ENCODE results near the gene EVC. TPM values are rescaled to one million over a fixed set of nuclear protein-coding genes. Genes with fewer than 3 reads are reported as not detected.
"Not testable (repeated sequence)": the region's sequence is repeated elsewhere in the genome, so short reads cannot be mapped to it uniquely, and the experiment has no call there.

Gene EVC
- total and polyA plus RNA-seq, 4 donors, result 2.9 to 40.8 (median 13.6) TPM

DNA sequence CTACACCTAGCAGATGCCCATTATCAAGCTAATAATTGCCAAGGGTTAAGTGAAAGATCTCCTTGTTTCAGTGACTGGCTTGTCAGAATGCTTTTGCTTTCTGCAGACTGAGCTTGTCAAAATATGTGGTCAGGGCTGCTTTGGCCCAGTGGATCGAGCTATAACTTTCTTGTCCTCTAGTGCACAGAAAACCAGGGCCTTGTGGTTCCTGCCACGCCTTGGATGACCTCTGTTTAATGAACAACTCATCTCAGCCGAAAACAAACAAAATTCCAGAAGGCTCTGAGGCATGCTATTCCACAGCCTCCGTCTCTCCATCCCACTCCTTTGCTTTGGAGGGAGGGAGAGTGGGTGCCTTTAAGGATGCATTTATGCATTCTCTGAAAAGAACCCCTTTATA, 11.3 kb downstream of the EVC start:
- Histone ChIP-seq H3K9ac (ENCODE audit: insufficient read depth in 1 of 2, low read length in 2 of 2) (no peak overlapping the region), H3K27ac (ENCODE audit: low read depth in 1 of 2, low read length in 1 of 2) (no peak overlapping the region), H3K36me3 (ENCODE audit: control insufficient read depth in 4 of 4, insufficient read depth in 4 of 4, low read length in 4 of 4) (peaks cover 0 to 33% (median 15%) of the 10 kb centered on the region in 4 donors), H3K4me1 (ENCODE audit: control insufficient read depth in 5 of 5, insufficient read depth in 5 of 5, low read length in 5 of 5) (peaks cover 0 to 4% (median 0%) of the 10 kb centered on the region in 5 donors), H3K27me3 (ENCODE audit: control insufficient read depth in 3 of 3, insufficient read depth in 3 of 3, low read length in 2 of 3) (no peaks in the 10 kb centered on the region), H3K9me3 (ENCODE audit: control insufficient read depth in 4 of 4, insufficient read depth in 3 of 4, low read length in 3 of 4) (peaks cover 0 to 3% (median 0%) of the 10 kb centered on the region in 4 donors), H3K4me3 (no peak overlapping the region)
- no peak for TF ChIP-seq CTCF (IDR thresholded peaks at IDR 0.05; ENCODE audit: control extremely low read depth, extremely low read depth)
- no peak for DNase-seq
- ATAC-seq (ENCODE audit: insufficient read depth, low FRiP score), result no peak
- 56 to 81% methylated on average over 4 of the region's 4 CpGs for WGBS, 2 donors

- ATAC-seq (ENCODE audit: insufficient read depth, low FRiP score), result no peak
- TF ChIP-seq CTCF (IDR thresholded peaks at IDR 0.05; ENCODE audit: control extremely low read depth, extremely low read depth), result no peak
- 92 to 97% methylated on average over 7 of the region's 7 CpGs for WGBS, 2 donors
- DNase-seq, result no peak
- Histone ChIP-seq H3K4me3 (no peak overlapping the region), H3K27ac (ENCODE audit: low read depth in 1 of 2, low read length in 1 of 2) (no peak overlapping the region), H3K4me1 (ENCODE audit: control insufficient read depth in 5 of 5, insufficient read depth in 5 of 5, low read length in 5 of 5) (peaks cover 0 to 4% (median 0%) of the 10 kb centered on the region in 5 donors), H3K9me3 (ENCODE audit: control insufficient read depth in 4 of 4, insufficient read depth in 3 of 4, low read length in 3 of 4) (peaks cover 0 to 3% (median 0%) of the 10 kb centered on the region in 4 donors), H3K36me3 (ENCODE audit: control insufficient read depth in 4 of 4, insufficient read depth in 4 of 4, low read length in 4 of 4) (peaks cover 0 to 37% (median 13%) of the 10 kb centered on the region in 4 donors), H3K9ac (ENCODE audit: insufficient read depth in 1 of 2, low read length in 2 of 2) (no peak overlapping the region), H3K27me3 (ENCODE audit: control insufficient read depth in 3 of 3, insufficient read depth in 3 of 3, low read length in 2 of 3) (no peaks in the 10 kb centered on the region)
These were observed 13.4 kb downstream of the EVC start for GRCh38 chr4:5724377-5724776.

GRCh38 chr4:5728412-5728811, 17.4 kb downstream of the EVC start:
- H3K9ac ChIP-seq (ENCODE audit: insufficient read depth in 1 of 2, low read length in 2 of 2); H3K4me1 ChIP-seq (ENCODE audit: control insufficient read depth in 5 of 5, insufficient read depth in 5 of 5, low read length in 5 of 5); H3K27ac ChIP-seq (ENCODE audit: low read depth in 1 of 2, low read length in 1 of 2); H3K27me3 ChIP-seq (ENCODE audit: control insufficient read depth in 3 of 3, insufficient read depth in 3 of 3, low read length in 2 of 3); DNase-seq; H3K9me3 ChIP-seq (ENCODE audit: control insufficient read depth in 4 of 4, insufficient read depth in 3 of 4, low read length in 3 of 4); H3K4me3 ChIP-seq; ATAC-seq (ENCODE audit: insufficient read depth, low FRiP score): not testable (repeated sequence)
- peaks cover 0 to 45% (median 19%) of the 10 kb centered on the region in 4 donors for H3K36me3 ChIP-seq (ENCODE audit: control insufficient read depth in 4 of 4, insufficient read depth in 4 of 4, low read length in 4 of 4)
- WGBS, 2 donors, result 27 to 52% methylated on average over 2 of the region's 2 CpGs

GRCh38 chr4:5730436-5730835, 19.4 kb downstream of the EVC start:
- Histone ChIP-seq H3K9ac (ENCODE audit: insufficient read depth in 1 of 2, low read length in 2 of 2) (no peak overlapping the region), H3K27ac (ENCODE audit: low read depth in 1 of 2, low read length in 1 of 2) (no peak overlapping the region), H3K4me1 (ENCODE audit: control insufficient read depth in 5 of 5, insufficient read depth in 5 of 5, low read length in 5 of 5) (no peaks in the 10 kb centered on the region), H3K9me3 (ENCODE audit: control insufficient read depth in 4 of 4, insufficient read depth in 3 of 4, low read length in 3 of 4) (peaks cover 0 to 3% (median 0%) of the 10 kb centered on the region in 4 donors), H3K27me3 (ENCODE audit: control insufficient read depth in 3 of 3, insufficient read depth in 3 of 3, low read length in 2 of 3) (no peaks in the 10 kb centered on the region), H3K36me3 (ENCODE audit: control insufficient read depth in 4 of 4, insufficient read depth in 4 of 4, low read length in 4 of 4) (peaks cover 0 to 46% (median 25%) of the 10 kb centered on the region in 4 donors), H3K4me3 (no peak overlapping the region)
- no peak for TF ChIP-seq CTCF (IDR thresholded peaks at IDR 0.05; ENCODE audit: control extremely low read depth, extremely low read depth)
- ATAC-seq (ENCODE audit: insufficient read depth, low FRiP score), result no peak
- DNase-seq, result no peak
- WGBS, 2 donors, result 87 to 93% methylated on average over 10 of the region's 10 CpGs

Data from lung (tissue), 12 donors.